ENCODE data around the gene TEKTIP1. TPM values are rescaled to one million over a fixed set of nuclear protein-coding genes. Genes with fewer than 3 reads are reported as not detected.
"Not testable (repeated sequence)": the region's sequence is repeated elsewhere in the genome, so short reads cannot be mapped to it uniquely, and the experiment has no call there.

The TEKTIP1 gene
- total RNA-seq, 1 experiment from 2014 or later = 0.49 TPM

DNA sequence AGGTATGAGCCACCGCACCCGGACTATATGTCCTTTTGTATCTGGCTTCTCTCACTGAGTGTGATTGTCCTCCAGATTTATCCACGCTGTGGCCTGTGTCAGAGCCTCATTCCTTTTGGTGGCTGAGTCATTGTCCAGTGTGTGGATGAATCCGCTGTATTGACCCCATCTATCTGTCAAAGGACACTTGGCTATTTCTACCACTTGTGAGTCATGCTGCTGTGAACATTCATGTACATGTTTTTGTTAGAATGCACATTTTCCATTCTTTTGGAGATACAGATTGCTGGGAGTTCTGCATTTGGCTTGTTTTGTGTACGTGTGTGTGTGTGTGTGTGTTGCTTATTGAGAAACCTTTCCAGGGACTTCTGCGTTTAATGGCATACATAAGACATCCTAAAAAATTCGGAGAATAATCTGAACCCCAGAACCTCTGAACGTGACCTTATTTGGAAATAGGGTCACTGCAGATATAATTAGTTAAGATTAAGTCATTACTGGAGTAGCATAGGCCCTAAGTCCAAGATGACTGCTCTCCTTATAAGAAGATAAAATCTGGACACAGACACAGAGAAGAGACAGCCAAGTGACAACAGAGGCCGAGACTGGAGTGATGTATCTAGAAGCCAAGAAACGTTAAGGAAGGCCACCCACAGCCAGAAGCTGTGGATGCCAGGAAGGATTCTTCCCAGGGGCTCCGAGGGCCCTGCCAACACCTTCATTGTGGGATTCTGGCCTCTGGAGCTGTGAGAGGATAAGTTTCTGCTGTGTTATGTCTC lies 41.4 kb downstream of the TEKTIP1 start:
- H3K4me1 Mint-ChIP-seq (ENCODE audit: insufficient read depth, unreplicated experiment) = peaks cover 13% of the 10 kb centered on the region
- intact Hi-C loops (cut with micrococcal nuclease) = no loop called here
- no peaks in the 10 kb centered on the region for H3K9me3 Mint-ChIP-seq (ENCODE audit: unreplicated experiment)
- no peaks in the 10 kb centered on the region for H3K27me3 Mint-ChIP-seq (ENCODE audit: insufficient read depth, unreplicated experiment)
- POLR2A ChIA-PET = interaction anchor here (0.7 to 0.8 kb wide), 2 partner anchors 11 to 670 kb away, joined by 3 read pairs; no protein-coding TSS in a partner anchor
- BruUV-seq (replicated peaks) = no TSS peak
- H3K36me3 Mint-ChIP-seq (ENCODE audit: insufficient read depth, unreplicated experiment) = peaks cover 20% of the 10 kb centered on the region
- TF ChIP-seq, protein P1, sequence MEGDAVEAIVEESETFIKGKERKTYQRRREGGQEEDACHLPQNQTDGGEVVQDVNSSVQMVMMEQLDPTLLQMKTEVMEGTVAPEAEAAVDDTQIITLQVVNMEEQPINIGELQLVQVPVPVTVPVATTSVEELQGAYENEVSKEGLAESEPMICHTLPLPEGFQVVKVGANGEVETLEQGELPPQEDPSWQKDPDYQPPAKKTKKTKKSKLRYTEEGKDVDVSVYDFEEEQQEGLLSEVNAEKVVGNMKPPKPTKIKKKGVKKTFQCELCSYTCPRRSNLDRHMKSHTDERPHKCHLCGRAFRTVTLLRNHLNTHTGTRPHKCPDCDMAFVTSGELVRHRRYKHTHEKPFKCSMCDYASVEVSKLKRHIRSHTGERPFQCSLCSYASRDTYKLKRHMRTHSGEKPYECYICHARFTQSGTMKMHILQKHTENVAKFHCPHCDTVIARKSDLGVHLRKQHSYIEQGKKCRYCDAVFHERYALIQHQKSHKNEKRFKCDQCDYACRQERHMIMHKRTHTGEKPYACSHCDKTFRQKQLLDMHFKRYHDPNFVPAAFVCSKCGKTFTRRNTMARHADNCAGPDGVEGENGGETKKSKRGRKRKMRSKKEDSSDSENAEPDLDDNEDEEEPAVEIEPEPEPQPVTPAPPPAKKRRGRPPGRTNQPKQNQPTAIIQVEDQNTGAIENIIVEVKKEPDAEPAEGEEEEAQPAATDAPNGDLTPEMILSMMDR (IDR thresholded peaks at IDR 0.05; ENCODE audit: unreplicated experiment) = no peak
- CTCF ChIA-PET = interaction anchor here (0.6 to 1.0 kb wide), 2 partner anchors 37 to 275 kb away, joined by 3 read pairs; no protein-coding TSS in a partner anchor
- no peak overlapping the region for H3K4me3 Mint-ChIP-seq (ENCODE audit: unreplicated experiment)
- no peak overlapping the region for H3K27ac Mint-ChIP-seq (ENCODE audit: low read depth, unreplicated experiment)
- peak; percentile 81 for DNase-seq (ENCODE audit: unreplicated experiment)

DNA sequence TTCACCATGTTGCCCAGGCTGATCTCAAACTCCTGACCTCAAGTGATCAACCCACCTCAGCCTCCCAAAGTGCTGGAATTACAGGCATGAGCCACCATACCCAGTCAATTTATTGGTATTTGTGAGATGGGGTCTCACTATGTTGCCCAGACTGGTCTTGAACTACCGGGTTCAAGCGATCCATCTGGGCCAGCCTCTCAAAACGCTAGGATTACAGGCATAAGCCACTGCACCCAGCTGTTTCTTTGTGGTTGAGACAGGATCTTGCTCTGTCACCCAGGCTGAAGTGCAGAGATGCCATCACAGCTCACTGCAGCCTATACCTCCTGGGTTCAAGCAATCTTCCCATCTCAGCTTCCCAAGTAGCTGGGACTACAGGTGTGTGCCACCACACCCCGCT lies 42.8 kb downstream of the TEKTIP1 start:
- POLR2A ChIA-PET = interaction anchor here (0.6 kb wide), 1 partner anchor 9 kb away, joined by 3 read pairs; no protein-coding TSS in a partner anchor
- intact Hi-C loops (cut with micrococcal nuclease); H3K27ac Mint-ChIP-seq (ENCODE audit: low read depth, unreplicated experiment); H3K27me3 Mint-ChIP-seq (ENCODE audit: insufficient read depth, unreplicated experiment); BruUV-seq (replicated peaks); H3K9me3 Mint-ChIP-seq (ENCODE audit: unreplicated experiment); DNase-seq (ENCODE audit: unreplicated experiment); H3K4me3 Mint-ChIP-seq (ENCODE audit: unreplicated experiment): not testable (repeated sequence)
- H3K36me3 Mint-ChIP-seq (ENCODE audit: insufficient read depth, unreplicated experiment) = peaks cover 14% of the 10 kb centered on the region
- CTCF ChIA-PET = interaction anchor here (1.2 kb wide), 1 partner anchor 10 kb away, joined by 4 read pairs; no protein-coding TSS in a partner anchor
- peaks cover 12% of the 10 kb centered on the region for H3K4me1 Mint-ChIP-seq (ENCODE audit: insufficient read depth, unreplicated experiment)

DNA sequence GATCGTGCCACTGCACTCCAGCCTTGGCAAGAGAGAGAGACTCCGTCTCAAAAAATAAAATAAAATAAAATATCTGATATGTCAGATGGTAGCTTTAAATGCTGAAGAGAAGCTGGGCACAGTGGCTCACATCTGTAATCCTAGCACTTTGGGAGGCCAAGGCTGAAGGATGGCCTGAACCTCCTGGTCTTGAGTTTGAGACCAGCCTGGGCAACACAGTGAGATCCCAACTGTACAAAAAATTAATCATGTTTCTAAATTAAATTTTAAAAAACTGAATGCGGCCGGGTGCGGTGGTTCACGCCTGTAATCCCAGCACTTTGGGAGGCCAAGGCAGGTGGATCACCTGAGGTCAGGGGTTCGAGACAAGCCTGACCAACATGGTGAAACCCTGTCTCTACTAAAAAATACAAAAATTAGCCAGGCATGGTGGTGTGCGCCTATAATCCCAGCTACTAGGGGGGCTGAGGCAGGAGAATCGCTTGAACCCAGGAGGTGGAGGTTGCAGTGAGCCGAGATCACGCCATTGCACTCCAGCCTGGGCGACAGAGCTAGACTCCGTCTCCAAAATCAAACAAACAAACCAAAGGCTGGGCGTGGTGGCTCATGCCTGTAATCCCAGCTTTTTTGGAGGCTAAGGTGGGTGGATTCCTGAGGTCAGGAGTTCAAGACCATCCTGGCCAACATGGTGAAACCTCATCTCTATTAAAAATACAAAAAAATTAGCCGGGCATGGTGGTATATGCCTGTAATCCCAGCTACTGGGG lies 45.2 kb downstream of the TEKTIP1 start:
- H3K27ac Mint-ChIP-seq (ENCODE audit: low read depth, unreplicated experiment); H3K9me3 Mint-ChIP-seq (ENCODE audit: unreplicated experiment); H3K27me3 Mint-ChIP-seq (ENCODE audit: insufficient read depth, unreplicated experiment); BruUV-seq (replicated peaks); H3K36me3 Mint-ChIP-seq (ENCODE audit: insufficient read depth, unreplicated experiment); CTCF ChIA-PET; DNase-seq (ENCODE audit: unreplicated experiment); intact Hi-C loops (cut with micrococcal nuclease); H3K4me3 Mint-ChIP-seq (ENCODE audit: unreplicated experiment): not testable (repeated sequence)
- POLR2A ChIA-PET = interaction anchor here (0.6 to 1.4 kb wide), 3 partner anchors 9 to 63 kb away, joined by 3 to 7 read pairs (median 4); no protein-coding TSS in a partner anchor
- H3K4me1 Mint-ChIP-seq (ENCODE audit: insufficient read depth, unreplicated experiment) = peaks cover 12% of the 10 kb centered on the region

DNA sequence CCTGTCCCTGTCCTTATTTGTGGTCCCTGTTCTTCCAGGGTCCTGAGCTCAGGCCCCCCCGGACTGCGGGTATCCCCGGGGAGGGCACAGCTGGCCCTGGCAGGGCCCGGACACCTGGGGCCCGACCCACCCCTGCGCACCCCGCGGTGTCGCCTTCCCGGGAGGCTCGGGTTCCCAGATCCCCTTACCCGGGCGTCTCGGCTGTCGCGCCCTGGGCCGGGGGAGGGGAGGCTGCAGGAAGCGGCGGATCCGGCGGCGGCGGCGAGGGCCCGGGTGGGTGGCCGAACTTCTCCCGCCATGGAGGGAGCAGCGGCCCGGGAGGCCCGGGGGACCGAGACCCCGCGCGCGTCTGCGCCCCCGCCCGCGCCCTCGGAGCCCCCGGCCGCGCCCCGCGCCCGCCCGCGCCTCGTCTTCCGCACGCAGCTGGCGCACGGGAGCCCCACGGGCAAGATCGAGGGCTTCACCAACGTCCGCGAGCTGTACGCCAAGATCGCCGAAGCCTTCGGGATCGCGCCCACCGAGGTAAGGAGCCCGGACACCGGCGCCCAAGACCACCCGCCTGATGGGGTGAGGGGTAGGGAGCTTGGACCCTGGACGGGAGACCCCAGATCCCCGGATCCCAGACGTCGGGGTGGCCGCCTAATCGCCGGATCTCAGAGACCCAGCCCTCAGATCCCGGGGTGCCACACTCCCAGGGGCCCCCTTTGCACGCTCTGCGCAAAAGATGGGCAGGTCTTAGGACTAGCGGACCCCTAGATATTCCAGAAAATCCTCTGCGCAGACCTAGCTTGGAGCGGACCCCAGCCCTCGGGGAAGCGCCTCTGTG lies 46.5 kb downstream of the TEKTIP1 start, which contains the start of gene GIPC3:
GIPC3 (plus strand) TSS at position 178 of the 826 bp plus-strand sequence; CDS start at position 298, 120 bp downstream.
- Mint-ChIP-seq H3K27ac (ENCODE audit: low read depth, unreplicated experiment) (no peak within 1 kb of the TSS), H3K36me3 (ENCODE audit: insufficient read depth, unreplicated experiment) (no peaks in the 10 kb centered on the region), H3K27me3 (ENCODE audit: insufficient read depth, unreplicated experiment) (no peaks in the 10 kb centered on the region), H3K4me3 (ENCODE audit: unreplicated experiment) (no peak within 1 kb of the TSS), H3K4me1 (ENCODE audit: insufficient read depth, unreplicated experiment) (peaks cover under 1% of the 10 kb centered on the region), H3K9me3 (ENCODE audit: unreplicated experiment) (no peaks in the 10 kb centered on the region)
- no TSS peak for BruUV-seq (replicated peaks)
- intact Hi-C loops (cut with micrococcal nuclease) = no loop called here
- TF ChIP-seq, protein P1 (IDR thresholded peaks at IDR 0.05; ENCODE audit: unreplicated experiment) = no peak
- DNase-seq (ENCODE audit: unreplicated experiment) = no peak
- CTCF ChIA-PET = interaction anchor here (0.6 kb wide), 1 partner anchor 323 kb away, joined by 3 read pairs; no protein-coding TSS in a partner anchor
- POLR2A ChIA-PET = no interaction called here
